GM21825 (cell line): ENCODE measurements around the gene LINGO4.

Source experiments
- ATAC-seq: cut with Tn5 transposase; IDR thresholded peaks from one replicate; pipeline ENCODE4 v1.9.1; 2021; ENCODE audit warnings: mild to moderate bottlenecking, moderate library complexity; ENCODE audit not compliant: unreplicated experiment

The LINGO4 gene

GRCh38 chr1:151833172-151833900 lies 28.1 kb upstream of the LINGO4 start:
- no peak for ATAC-seq

- ATAC-seq, result no peak
These were observed 27.2 kb upstream of the LINGO4 start for GRCh38 chr1:151832318-151832980.

- no peak for ATAC-seq
These were observed 26.4 kb upstream of the LINGO4 start, which contains the start of gene RORC for GRCh38 chr1:151831605-151832004. Gene RORC, minus strand, starts transcription at chr1:151831802. Its CDS starts 38 bp downstream, at chr1:151831764.

GRCh38 chr1:151831256-151831591 lies 26.0 kb upstream of the LINGO4 start:
- ATAC-seq, result no peak

GRCh38 chr1:151830055-151830454 lies 24.8 kb upstream of the LINGO4 start:
- no peak for ATAC-seq

GRCh38 chr1:151829352-151830046 lies 24.3 kb upstream of the LINGO4 start:
- ATAC-seq, result no peak

- no peak for ATAC-seq
These were observed 23.7 kb upstream of the LINGO4 start for GRCh38 chr1:151828921-151829320.

GRCh38 chr1:151827853-151828252 lies 22.6 kb upstream of the LINGO4 start:
- no peak for ATAC-seq

GRCh38 chr1:151825751-151826660 lies 20.8 kb upstream of the LINGO4 start:
- no peak for ATAC-seq

GRCh38 chr1:151825204-151825603 lies 20.0 kb upstream of the LINGO4 start:
- ATAC-seq, result no peak

GRCh38 chr1:151823175-151823574 lies 18.0 kb upstream of the LINGO4 start:
- ATAC-seq, result no peak

GRCh38 chr1:151822404-151822803 lies 17.2 kb upstream of the LINGO4 start:
- no peak for ATAC-seq

GRCh38 chr1:151820940-151821339 lies 15.7 kb upstream of the LINGO4 start:
- ATAC-seq, result no peak

GRCh38 chr1:151819976-151820623 lies 14.9 kb upstream of the LINGO4 start:
- no peak for ATAC-seq

- no peak for ATAC-seq
These were observed 14.1 kb upstream of the LINGO4 start for GRCh38 chr1:151819227-151819835.

GRCh38 chr1:151817353-151817730 lies 12.1 kb upstream of the LINGO4 start:
- ATAC-seq, result no peak

GRCh38 chr1:151816548-151817352 lies 11.5 kb upstream of the LINGO4 start:
- no peak for ATAC-seq

GRCh38 chr1:151815716-151816327 lies 10.6 kb upstream of the LINGO4 start:
- no peak for ATAC-seq
